ENCODE measurements around the gene NHSL2.

The NHSL2 gene

DNA sequence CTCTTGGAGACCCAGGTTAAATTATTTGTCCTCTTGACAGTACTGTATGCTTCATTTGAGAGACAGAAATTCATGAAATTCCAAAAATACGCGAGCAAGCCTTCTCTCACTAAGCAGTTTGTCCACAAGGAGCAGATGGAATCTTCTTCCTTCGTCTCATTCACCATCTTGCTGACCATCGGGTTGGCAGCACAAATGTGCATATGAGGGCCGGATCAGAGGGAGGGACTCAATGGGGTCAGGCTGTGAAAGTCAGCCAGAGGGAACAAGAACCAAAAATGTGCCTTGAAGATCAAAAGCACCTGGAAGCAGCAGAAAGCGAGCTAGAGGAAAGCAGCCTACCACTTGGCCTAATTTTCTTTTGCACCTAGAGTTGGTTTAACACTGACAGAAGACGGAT lies 16.4 kb downstream of the NHSL2 start:
- TF ChIP-seq, protein P1, sequence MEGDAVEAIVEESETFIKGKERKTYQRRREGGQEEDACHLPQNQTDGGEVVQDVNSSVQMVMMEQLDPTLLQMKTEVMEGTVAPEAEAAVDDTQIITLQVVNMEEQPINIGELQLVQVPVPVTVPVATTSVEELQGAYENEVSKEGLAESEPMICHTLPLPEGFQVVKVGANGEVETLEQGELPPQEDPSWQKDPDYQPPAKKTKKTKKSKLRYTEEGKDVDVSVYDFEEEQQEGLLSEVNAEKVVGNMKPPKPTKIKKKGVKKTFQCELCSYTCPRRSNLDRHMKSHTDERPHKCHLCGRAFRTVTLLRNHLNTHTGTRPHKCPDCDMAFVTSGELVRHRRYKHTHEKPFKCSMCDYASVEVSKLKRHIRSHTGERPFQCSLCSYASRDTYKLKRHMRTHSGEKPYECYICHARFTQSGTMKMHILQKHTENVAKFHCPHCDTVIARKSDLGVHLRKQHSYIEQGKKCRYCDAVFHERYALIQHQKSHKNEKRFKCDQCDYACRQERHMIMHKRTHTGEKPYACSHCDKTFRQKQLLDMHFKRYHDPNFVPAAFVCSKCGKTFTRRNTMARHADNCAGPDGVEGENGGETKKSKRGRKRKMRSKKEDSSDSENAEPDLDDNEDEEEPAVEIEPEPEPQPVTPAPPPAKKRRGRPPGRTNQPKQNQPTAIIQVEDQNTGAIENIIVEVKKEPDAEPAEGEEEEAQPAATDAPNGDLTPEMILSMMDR (IDR thresholded peaks at IDR 0.05; ENCODE audit: insufficient read depth, missing control alignments): no peak
- no peak for DNase-seq (ENCODE audit: insufficient read length, low spot score)
- FAIRE-seq: no peak

DNA sequence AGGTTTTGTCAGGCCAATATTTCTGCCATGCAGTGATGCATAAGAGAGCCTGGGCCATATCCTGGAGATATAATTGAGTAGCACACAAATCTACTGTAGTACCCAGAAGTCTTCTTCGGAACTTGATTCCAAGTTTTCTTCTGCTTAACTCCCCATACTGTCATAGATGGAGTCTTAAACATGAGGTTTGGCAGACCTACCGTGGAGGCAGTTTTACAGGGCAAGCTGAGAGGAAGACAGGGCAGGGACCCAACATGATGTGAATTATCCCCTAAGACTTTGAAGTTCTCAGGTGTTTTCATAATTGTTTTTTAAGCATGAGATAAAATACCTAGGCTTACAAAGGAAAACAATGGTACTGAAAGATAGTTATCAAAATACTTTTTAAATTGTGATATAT lies 18.2 kb downstream of the NHSL2 start:
- FAIRE-seq (no peak), DNase-seq (ENCODE audit: insufficient read length, low spot score) (no peak)
- TF ChIP-seq, protein P1 (IDR thresholded peaks at IDR 0.05; ENCODE audit: insufficient read depth, missing control alignments): no peak

DNA sequence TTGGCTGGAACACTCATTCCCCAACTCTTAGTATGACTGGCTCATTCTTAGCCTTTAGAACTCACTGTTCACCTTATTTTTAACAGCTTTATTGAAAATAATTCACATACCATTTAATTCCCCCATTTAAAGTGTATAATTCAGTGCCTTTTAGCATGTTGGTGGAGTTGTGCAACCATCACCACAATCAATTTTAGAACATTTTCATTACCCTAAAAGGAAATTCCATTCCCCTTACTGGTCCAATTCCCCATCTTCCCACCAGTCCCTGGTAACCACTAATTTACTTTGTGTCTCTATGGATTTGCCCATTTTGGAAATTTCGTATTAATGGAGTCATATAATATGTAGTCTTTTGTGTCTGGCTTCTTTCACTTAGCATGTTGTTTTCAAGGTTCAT lies 19.7 kb downstream of the NHSL2 start:
- DNase-seq (ENCODE audit: insufficient read length, low spot score): no peak
- TF ChIP-seq, protein P1 (IDR thresholded peaks at IDR 0.05; ENCODE audit: insufficient read depth, missing control alignments): no peak
- no peak for FAIRE-seq

DNA sequence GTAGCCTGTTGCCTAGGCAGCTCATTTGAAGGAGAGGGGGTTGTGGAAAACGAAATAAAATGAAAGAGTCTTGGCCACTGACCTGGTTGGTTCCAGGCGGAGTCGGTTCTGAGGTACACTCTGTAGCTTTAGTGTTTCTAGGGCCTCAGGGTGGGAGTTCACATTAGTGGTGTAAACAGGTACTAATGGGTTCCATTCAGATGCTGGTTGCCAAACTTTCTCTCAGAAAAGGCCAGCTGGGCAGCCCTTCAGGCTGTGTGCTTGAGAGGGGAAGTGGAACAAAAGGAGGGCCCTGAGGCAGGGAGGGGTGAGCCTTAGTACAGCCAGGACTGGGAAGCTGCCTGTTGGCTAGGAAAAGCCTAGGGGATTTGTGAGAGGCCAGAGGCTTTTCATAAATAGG lies 24.8 kb downstream of the NHSL2 start:
- FAIRE-seq: no peak
- TF ChIP-seq, protein P1 (IDR thresholded peaks at IDR 0.05; ENCODE audit: insufficient read depth, missing control alignments): no peak
- DNase-seq (ENCODE audit: insufficient read length, low spot score): no peak

DNA sequence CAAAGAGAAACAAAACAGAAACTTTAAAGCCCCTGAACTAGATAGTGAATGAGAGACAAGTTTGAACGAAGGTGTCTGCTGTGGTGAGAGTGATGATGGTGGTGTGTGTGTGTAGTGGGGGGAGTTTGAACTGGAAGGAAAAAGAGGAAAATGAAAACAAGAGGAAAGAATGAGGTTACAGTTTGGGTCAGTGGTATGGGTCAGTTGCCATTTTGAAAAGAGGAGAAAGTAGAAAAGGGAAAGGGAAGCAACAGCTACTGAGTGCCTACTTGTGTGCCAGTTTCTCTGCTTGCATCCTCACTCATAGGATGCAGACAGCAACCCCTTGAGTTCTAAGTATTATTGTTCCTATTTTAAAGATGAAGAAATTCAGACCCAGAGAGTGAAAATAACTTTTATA lies 26.0 kb downstream of the NHSL2 start:
- FAIRE-seq: peak; percentile 25
- TF ChIP-seq, protein P1 (IDR thresholded peaks at IDR 0.05; ENCODE audit: insufficient read depth, missing control alignments): no peak
- no peak for DNase-seq (ENCODE audit: insufficient read length, low spot score)

DNA sequence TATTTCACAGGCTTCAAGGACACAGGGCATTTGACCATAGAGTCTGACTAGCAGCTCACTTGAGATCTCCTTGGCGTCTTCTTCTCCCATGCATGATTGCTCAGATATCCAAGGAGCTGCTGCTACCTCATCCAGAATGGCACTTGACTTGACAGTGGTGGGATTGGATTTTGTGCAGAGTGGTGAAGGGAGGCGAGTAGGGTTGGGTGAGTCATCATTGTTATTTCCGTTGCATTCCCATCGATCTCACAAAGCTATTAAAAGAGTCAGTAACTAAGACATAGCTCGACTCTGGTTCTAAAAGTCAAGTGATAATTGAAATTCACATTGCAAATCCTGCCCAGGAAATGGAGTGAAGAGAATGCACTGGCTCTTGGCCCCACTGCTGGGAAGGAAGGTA lies 27.7 kb downstream of the NHSL2 start:
- TF ChIP-seq, protein P1 (IDR thresholded peaks at IDR 0.05; ENCODE audit: insufficient read depth, missing control alignments): no peak
- FAIRE-seq: no peak

DNA sequence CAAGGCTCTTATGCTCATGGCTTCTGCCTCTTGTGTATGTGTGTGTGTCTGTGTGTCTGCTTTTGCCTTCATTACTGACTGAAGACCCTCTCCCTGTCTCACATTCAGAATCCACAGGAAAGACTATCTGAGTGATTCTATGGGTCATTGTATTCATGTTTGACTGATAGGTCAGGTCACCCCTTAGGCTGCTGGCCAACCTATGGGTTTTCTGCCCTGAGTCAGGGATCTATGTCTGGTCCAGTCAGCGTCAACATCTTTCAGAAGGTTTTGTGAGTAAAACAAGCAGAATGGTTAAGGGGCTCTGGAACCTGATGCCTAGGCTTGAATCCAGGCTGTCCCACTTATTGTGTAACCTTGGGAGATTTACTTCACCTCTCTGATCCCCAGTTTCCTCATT lies 30.5 kb downstream of the NHSL2 start:
- no peak for FAIRE-seq
- DNase-seq (ENCODE audit: insufficient read length, low spot score): no peak

More for the DNA sequence above, 27.7 kb downstream of the NHSL2 start:
- DNase-seq (ENCODE audit: insufficient read length, low spot score): no peak

More for the DNA sequence above, 30.5 kb downstream of the NHSL2 start:
- TF ChIP-seq, protein P1 (IDR thresholded peaks at IDR 0.05; ENCODE audit: insufficient read depth, missing control alignments): no peak
